VCaP (cell line): Measurements from ENCODE around the gene PI4KA.
"Not testable (repeated sequence)": the region's sequence is repeated elsewhere in the genome, so short reads cannot be mapped to it uniquely, and the experiment has no call there.

ENCODE experiments used
- H3K27ac ChIP-seq: fragments of 450-650 bp; 2 replicates; pipeline ENCODE4 v1.5.1; 2017
- TF ChIP-seq, protein P1 (sequence below): fragments of 450-650 bp; conservative IDR thresholded peaks from 2 replicates; pipeline ENCODE4 v1.5.1; 2017; ENCODE audit warnings: mild to moderate bottlenecking, moderate library complexity

Gene PI4KA

DNA sequence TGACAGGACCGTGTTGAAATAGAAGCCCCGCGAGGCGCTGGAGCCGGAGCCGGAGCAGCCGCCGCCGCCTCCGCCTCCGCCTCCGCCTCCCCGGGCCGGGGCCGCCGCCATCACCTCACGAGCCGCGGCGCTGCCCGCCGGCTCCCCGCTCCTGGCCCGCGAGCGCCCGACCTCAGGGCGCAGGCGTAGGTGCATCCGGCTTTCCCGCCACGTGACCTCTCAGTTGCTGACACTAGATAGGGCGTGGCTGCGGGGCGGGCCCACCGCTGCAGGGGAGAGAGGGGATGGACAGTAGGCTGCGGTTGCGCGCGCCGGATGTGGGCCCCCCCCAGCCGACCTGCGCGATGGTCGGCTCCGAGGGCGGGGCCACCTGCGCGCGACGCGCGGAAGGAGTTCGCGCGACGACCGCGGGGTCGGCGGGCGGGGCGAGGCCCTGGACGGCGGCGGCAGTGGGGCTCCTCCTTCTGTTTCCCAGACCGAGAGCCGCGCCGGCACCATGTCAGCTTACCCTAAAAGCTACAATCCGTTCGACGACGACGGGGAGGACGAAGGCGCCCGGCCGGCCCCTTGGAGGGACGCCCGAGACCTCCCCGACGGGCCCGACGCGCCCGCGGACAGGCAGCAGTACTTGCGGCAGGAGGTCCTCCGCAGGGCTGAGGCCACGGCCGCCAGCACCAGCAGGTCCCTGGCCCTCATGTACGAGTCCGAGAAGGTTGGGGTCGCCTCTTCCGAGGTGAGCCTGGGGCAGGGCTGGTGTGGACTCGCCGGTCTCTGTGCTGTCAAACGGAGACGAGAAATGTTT is at the start of gene PI4KA, which contains the start of gene SNAP29:
PI4KA (minus strand) TSS at position 197 of the 802 bp plus-strand sequence; CDS start at position 111, 86 bp downstream.
SNAP29 (plus strand) TSS at position 393 of the 802 bp plus-strand sequence; CDS start at position 497, 104 bp downstream.
- TF ChIP-seq, protein P1, sequence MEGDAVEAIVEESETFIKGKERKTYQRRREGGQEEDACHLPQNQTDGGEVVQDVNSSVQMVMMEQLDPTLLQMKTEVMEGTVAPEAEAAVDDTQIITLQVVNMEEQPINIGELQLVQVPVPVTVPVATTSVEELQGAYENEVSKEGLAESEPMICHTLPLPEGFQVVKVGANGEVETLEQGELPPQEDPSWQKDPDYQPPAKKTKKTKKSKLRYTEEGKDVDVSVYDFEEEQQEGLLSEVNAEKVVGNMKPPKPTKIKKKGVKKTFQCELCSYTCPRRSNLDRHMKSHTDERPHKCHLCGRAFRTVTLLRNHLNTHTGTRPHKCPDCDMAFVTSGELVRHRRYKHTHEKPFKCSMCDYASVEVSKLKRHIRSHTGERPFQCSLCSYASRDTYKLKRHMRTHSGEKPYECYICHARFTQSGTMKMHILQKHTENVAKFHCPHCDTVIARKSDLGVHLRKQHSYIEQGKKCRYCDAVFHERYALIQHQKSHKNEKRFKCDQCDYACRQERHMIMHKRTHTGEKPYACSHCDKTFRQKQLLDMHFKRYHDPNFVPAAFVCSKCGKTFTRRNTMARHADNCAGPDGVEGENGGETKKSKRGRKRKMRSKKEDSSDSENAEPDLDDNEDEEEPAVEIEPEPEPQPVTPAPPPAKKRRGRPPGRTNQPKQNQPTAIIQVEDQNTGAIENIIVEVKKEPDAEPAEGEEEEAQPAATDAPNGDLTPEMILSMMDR = peak; percentile 12; the same call in 1 of the 2 replicates
- peak within 1 kb of the TSS; percentile 91 for H3K27ac ChIP-seq

DNA sequence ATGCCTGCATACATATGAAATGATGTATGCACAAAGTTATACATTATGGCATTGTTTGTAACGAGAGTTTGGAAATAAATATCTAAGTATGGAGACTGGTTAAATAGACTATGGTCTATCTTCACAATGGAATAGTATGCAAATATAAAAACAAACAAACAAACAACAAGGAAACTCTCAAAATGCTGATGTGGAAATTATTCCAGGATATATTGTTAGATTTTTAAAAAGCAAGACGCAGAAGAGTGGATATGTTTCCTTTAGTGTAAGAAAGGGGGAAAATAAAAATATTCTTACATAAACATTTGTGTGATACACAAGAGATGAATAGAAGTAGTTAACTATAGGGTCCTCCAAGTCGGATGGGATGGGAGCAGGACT is 47.8 kb upstream of the PI4KA start:
- H3K27ac ChIP-seq = no peak overlapping the region
- TF ChIP-seq, protein P1 = no peak

DNA sequence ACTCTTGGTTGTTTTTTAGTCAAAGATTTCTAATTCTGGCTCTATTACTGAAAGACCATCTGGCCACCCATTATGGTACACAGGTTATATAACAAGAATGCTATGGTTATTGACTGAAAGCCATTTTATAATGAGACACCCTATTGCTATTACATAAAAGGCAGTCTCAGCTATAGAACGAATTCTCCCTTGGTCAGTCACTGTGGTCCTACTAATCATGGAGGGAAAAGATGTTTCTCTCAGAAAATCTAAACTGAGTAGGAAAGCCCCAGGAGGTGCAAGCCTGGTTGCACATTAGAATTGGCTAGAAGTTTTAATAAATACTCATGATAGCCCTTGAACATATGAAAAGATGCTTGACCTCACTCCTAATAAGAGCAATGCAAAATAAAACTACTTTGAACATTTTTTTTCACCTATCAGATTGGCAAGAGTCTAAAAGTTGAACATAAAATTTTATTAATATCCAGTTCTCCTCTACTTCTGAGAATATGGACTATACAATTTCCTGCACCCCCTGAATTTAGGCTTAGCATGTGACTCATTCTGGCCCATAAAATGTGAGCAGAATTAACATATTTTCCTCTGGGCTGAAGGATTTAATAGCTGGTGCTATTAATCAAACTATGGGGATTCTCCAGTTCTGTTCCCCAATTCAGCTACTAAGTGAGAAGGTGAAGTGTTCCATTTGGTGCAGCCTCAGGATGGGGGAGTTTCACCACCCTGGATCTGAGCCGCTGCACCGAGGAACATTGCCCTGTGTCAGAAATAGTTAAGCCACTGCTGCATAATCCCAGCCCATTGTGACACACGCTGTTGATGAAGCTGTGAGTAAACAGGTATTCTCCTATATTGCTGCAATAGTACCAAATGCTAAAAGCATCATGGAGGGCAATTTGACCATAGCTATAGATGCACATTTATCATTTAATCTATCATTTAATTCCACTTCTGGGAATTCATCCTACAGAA is 47.1 kb upstream of the PI4KA start:
- no peak overlapping the region for H3K27ac ChIP-seq
- TF ChIP-seq, protein P1 = no peak

DNA sequence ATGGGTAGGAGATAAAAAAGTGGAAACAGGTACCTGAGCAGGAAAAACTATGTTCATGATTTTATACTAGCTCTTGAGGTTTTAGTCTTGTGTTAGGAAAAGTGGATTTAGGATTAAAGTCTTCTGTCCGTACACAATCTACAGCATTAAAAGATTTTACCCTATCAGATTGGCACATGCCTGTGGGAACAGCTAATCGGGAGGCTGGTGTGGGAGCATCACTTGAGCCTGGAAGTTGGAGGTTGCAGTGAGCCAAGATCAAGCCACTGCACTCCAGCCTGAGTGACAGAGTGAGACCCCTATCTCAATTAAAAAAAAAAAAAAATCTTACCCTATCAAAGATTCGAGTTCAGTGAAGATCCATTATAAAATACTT is 46.4 kb upstream of the PI4KA start:
- H3K27ac ChIP-seq = no peak overlapping the region
- TF ChIP-seq, protein P1 = no peak

DNA sequence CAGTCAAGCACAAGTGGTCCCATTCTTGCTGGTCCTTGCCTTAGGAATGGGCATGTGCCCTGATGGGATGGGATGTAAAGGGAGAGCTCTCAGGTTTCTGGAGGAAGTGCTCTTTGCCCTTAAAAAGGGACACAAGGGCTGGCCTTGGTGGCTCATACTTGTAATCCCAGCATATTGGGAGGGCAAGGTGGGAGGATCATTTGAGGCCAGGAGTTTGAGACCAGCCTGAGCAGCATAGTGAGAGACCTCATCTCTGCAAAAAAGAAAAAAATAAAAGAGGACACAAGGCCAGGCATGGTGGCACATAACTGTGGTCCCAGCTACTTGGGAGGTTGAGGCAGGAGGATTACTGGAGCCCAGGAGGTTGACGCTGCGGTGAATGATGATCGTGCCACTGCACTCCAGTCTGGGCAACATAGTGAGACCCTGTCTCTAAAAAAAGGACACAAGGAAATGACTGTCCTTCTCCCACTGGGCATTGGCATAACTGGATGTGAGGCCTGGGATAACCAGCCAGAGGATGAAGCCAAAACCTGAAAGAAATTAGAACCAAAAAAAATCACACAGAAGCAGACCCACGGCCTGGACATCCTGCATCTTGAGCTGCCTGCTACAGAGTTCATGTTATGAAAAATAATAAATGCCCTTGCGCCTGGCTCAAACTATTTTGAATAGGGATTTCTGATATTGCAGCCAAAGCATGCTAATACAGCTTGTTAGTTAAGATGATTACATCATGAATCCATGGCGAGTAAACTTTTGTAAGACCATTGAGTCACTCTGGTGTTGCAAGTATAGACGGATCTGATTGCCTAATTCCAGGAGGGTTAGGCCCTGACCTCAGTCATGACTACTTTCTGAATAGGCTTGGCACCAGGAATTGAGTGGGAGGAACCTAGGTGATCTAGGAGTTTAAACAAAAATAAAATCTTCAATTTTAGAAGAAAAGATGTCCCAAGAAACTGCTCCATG is 45.7 kb upstream of the PI4KA start:
- no peak overlapping the region for H3K27ac ChIP-seq
- TF ChIP-seq, protein P1 = no peak

DNA sequence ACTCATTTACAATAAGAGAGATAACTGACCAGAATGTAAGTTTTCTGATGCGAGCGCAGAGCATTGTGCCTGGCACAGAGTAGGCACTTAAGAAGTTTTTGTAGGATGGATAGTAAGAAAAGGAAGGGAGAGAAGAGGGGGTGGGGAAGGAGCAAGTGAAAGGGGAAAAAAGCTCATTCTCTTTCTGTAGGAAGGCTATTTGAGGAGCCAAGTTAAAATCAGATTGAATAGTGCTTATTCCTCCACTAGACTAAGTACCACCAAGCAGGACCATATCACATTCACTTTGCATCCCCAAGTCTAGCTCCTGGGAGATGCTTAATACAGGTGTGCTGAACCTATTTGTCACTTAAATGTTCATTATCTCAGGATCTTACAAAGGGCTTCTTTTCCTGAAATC is 44.5 kb upstream of the PI4KA start:
- TF ChIP-seq, protein P1 = no peak
- no peak overlapping the region for H3K27ac ChIP-seq

DNA sequence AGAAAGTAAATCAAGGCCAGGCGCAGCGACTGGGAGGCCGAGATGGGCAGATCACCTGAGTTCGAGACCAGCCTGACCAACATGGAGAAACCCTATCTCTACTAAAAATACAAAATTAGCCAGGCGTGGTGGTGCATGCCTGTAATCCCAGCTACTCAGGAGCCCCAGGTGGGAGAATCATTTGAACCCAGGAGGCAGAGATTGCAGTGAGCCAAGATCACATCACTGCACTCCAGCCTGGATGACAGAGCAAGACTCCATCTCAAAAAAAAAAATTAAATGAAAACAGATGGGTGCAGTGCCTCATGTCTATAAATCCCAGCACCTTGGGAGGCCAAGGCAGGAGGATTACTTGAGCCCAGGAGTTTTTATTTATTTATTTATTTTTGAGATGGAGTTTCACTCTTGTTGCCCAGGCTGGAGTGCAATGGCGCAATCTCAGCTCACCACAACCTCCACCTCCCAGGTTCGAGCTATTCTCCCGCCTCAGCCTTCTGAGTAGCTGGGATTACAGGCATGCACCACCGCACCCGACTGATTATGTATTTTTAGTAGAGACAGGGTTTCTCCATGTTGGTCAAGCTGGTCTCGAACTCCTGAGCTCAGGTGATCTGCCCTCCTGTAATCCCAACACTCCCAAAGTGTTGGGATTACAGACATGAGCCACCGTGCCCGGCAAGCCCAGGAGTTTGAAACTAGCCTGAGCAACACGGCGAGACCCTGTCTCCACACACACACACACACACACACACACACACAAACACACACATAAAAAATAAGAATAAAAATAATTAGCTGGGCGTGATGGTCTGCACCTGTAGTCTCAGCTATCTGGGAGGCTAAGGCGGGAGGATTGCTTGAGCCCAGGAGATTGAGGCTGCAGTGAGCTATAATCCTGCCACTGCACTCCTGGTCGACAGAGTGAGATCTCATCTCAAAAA is 42.8 kb upstream of the PI4KA start:
- not testable (repeated sequence) for H3K27ac ChIP-seq
